ENCODE results near the gene FAM210A. TPM values are rescaled to one million over a fixed set of nuclear protein-coding genes. Genes with fewer than 3 reads are reported as not detected.

Gene FAM210A
- total and polyA plus RNA-seq, 2 of the 4 experiments (the other 2 are of a cell fraction), result 9.8 to 25.3 TPM

DNA sequence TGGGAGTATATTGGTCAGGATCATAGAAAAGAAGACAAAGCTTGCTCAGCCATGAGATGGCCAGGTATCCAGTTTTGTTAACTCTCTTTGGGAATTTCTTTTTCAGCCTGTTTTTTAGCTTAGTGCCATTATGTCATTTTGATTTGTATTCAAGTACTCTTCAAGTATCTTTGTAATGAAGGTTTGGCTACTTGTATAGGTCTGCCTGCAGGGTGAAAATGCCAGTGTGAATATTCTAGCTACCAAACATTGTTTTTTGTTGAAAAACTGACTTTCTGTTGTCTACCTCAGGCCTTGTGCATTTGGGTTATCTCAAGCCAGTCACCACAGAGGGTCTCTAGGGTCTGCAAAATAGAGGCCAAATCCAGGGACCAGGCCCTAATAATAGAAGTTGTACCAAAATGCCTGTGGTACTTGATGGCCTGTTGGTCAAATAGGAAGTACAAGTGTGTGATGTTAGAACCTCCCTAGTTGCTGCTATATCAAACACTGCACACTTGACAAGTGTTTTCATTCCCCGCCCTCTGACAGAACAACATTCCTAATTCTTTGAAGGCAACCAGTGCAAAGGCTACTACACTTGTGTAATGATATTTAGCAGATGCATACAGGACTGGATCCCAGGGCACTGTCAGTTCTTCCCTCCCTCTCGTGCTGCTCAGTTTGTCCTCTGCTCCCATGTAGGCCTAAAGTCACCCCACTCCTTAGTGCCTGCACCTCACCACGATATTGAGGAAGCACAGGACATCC lies 36.5 kb upstream of the FAM210A start:
- Histone ChIP-seq H2BK120ac (ENCODE audit: low read depth, low read length) (no peak overlapping the region), H4K20me1 (ENCODE audit: insufficient read depth, low read length) (no peaks in the 10 kb centered on the region), H2BK5ac (ENCODE audit: low read depth, low read length, poor library complexity, severe bottlenecking) (no peak overlapping the region), H3K4me1 (ENCODE audit: control insufficient read depth, insufficient read depth, low read length) (no peaks in the 10 kb centered on the region), H4K5ac (ENCODE audit: low read depth, low read length) (no peak overlapping the region), H3K79me1 (ENCODE audit: low read depth in 1 of 2, low read length in 2 of 2) (no peaks in the 10 kb centered on the region), H3K36me3 (ENCODE audit: control insufficient read depth, insufficient read depth, low read length) (peaks cover 4% of the 10 kb centered on the region), H3K9me1 (ENCODE audit: insufficient read depth, low read length) (no peaks in the 10 kb centered on the region), H4K8ac (ENCODE audit: low read depth in 2 of 2, low read length in 2 of 2) (no peak overlapping the region), H3K18ac (ENCODE audit: low read depth, low read length) (no peak overlapping the region), H3K9me3 (ENCODE audit: control insufficient read depth, insufficient read depth, low read length) (no peaks in the 10 kb centered on the region), H3K4ac (ENCODE audit: low read depth, low read length) (no peak overlapping the region), H2AK5ac (ENCODE audit: low read depth, low read length) (no peak overlapping the region), H3K27me3 (ENCODE audit: control insufficient read depth, insufficient read depth, low read length) (no peaks in the 10 kb centered on the region), H2BK15ac (ENCODE audit: low read depth, low read length) (no peak overlapping the region), H3K4me3 (ENCODE audit: insufficient read depth, low read depth, low read length) (no peak overlapping the region), H2AK9ac (replicated peaks; ENCODE audit: low read depth, low read length, poor library complexity) (no peak overlapping the region), H2AFZ (replicated peaks; ENCODE audit: low read length, poor library complexity) (no peak overlapping the region), H3K14ac (replicated peaks; ENCODE audit: low read depth, low read length) (no peak overlapping the region), H3K56ac (ENCODE audit: extremely low read depth, insufficient read depth, low read length) (no peak overlapping the region), H4K91ac (ENCODE audit: insufficient read depth, low read depth, low read length) (no peak overlapping the region), H3K4me2 (ENCODE audit: low read depth, low read length) (no peak overlapping the region), H3K27ac (ENCODE audit: insufficient read depth, low read length) (no peak overlapping the region), H3K9ac (ENCODE audit: low read depth, low read length) (no peak overlapping the region), H3K23ac (ENCODE audit: low read depth, low read length) (no peak overlapping the region), H2BK20ac (ENCODE audit: low read depth, low read length) (no peak overlapping the region)
- intact Hi-C loops (cut with micrococcal nuclease) (no loop called here), dilution Hi-C loops (cut with HindIII; ENCODE audit: low sequenced_read_pairs, unreplicated experiment) (no loop called here), in situ Hi-C loops (cut with MboI; ENCODE audit: low sequenced_read_pairs) (no loop called here)
- WGBS, 2 experiments (ENCODE audit: extremely low coverage in 2 of 2, insufficient read length in 1 of 2), result 100% methylated on average over 1 of the region's 3 CpGs; no CpG with 5 or more reads in 1 of the 2 experiments
- POLR2A ChIA-PET (ENCODE audit: unreplicated experiment), result no interaction called here
- no peak for DNase-seq
- ATAC-seq (ENCODE audit: low read depth), result no peak
- TF ChIP-seq POLR2A (IDR thresholded peaks at IDR 0.05; ENCODE audit: low read depth, low read length), result no peak
- TF ChIP-seq BHLHE40 (IDR thresholded peaks at IDR 0.05; ENCODE audit: low read depth, low read length), result no peak
- TF ChIP-seq FOS (IDR thresholded peaks at IDR 0.05; ENCODE audit: low read depth, low read length), result no peak
- no peak for TF ChIP-seq MAZ (IDR thresholded peaks at IDR 0.05; ENCODE audit: borderline replicate concordance, low read depth, low read length)
- TF ChIP-seq RAD21 (IDR thresholded peaks at IDR 0.05; ENCODE audit: low read length), result no peak
- no peak for TF ChIP-seq MXI1 (IDR thresholded peaks at IDR 0.05; ENCODE audit: borderline replicate concordance, low read depth, low read length)
- no TSS peak for BruUV-seq (replicated peaks)
- CTCF ChIA-PET, result interaction anchor here (0.5 to 0.6 kb wide), 2 partner anchors 205 to 443 kb away, joined by 3 read pairs; no protein-coding TSS in a partner anchor

All from IMR-90 (cell line).